NCI-H2107 treated with DMSO at 0.1 percent for 48 hours (cell line): ENCODE data around the gene PABPC4L.
A peak's percentile ranks its signal among the peaks of the same experiment; 100 is the strongest.
"Not testable (repeated sequence)": the region's sequence is repeated elsewhere in the genome, so short reads cannot be mapped to it uniquely, and the experiment has no call there.

Source experiments
- DNase-seq: peaks from one replicate; lab custom pipeline; 2025; ENCODE audit not compliant: unreplicated experiment; lab: John Stamatoyannopoulos, UW

The PABPC4L gene

GRCh38 chr4:134201216-134202161 is at the start of gene PABPC4L:
Gene PABPC4L (minus strand): TSS chr4:134201789. CDS start chr4:134201019, 770 bp downstream.
- DNase-seq: peak; percentile 31

- DNase-seq: no peak
Observed at GRCh38 chr4:134251322-134251721, 49.7 kb upstream of the PABPC4L start.

- DNase-seq: no peak
Observed at GRCh38 chr4:134243742-134244713, 42.4 kb upstream of the PABPC4L start.

- no peak for DNase-seq
Observed at GRCh38 chr4:134219043-134219442, 17.5 kb upstream of the PABPC4L start.

- no peak for DNase-seq
Observed at GRCh38 chr4:134216411-134216810, 14.8 kb upstream of the PABPC4L start.

GRCh38 chr4:134215620-134216344 is 14.2 kb upstream of the PABPC4L start:
- DNase-seq: no peak

- DNase-seq: not testable (repeated sequence)
Observed at GRCh38 chr4:134207955-134208354, 6.4 kb upstream of the PABPC4L start.

GRCh38 chr4:134202166-134202956 is 772 bp upstream of the PABPC4L start:
- DNase-seq: peak; percentile 66

- no peak for DNase-seq
Observed at GRCh38 chr4:134200811-134201215, 776 bp downstream of the PABPC4L start.

- no peak for DNase-seq
Observed at GRCh38 chr4:134189949-134190348, 11.6 kb downstream of the PABPC4L start.

GRCh38 chr4:134189480-134189879 is 12.1 kb downstream of the PABPC4L start:
- DNase-seq: no peak

GRCh38 chr4:134178706-134179105 is 22.9 kb downstream of the PABPC4L start:
- no peak for DNase-seq

- DNase-seq: no peak
Observed at GRCh38 chr4:134174271-134174670, 27.3 kb downstream of the PABPC4L start.

GRCh38 chr4:134160211-134160610 is 41.4 kb downstream of the PABPC4L start:
- DNase-seq: no peak

GRCh38 chr4:134154097-134154496 is 47.5 kb downstream of the PABPC4L start:
- no peak for DNase-seq

GRCh38 chr4:134147941-134148340 is 53.6 kb downstream of the PABPC4L start:
- DNase-seq: no peak
